GM23248 (cell line): ENCODE data around the gene SSPN. TPM values are rescaled to one million over a fixed set of nuclear protein-coding genes. Genes with fewer than 3 reads are reported as not detected.

Experiments used
- DNase-seq: peaks from one replicate; pipeline ENCODE4 v3.0.0-alpha.2; 2015
- H2AFZ ChIP-seq: fragments of 200-600 bp; sonication (generic); 2 replicates; pipeline ENCODE4 v1.6.1; 2016; ENCODE audit warnings: antibody characterized with exemption
- H3F3A ChIP-seq: fragments of 200-600 bp; sonication (generic); 2 replicates; pipeline ENCODE4 v1.6.1; 2016; ENCODE audit warnings: mild to moderate bottlenecking, antibody characterized with exemption, mixed run types; ENCODE audit not compliant: insufficient read depth
- H3K27ac ChIP-seq: fragments of 200-600 bp; sonication (generic); 2 replicates; pipeline ENCODE4 v1.5.1; 2016; ENCODE audit warnings: mild to moderate bottlenecking
- H3K27me3 ChIP-seq: fragments of 200-600 bp; sonication (generic); replicated peaks from 2 replicates; pipeline ENCODE4 v1.6.1; 2016; ENCODE audit warnings: mild to moderate bottlenecking; ENCODE audit not compliant: insufficient read depth
- H3K36me3 ChIP-seq: fragments of 200-600 bp; sonication (generic); 2 replicates; pipeline ENCODE4 v1.6.1; 2016; ENCODE audit warnings: low read depth, mild to moderate bottlenecking
- H3K4me1 ChIP-seq: fragments of 200-600 bp; sonication (generic); 2 replicates; pipeline ENCODE4 v1.6.1; 2016; ENCODE audit warnings: mild to moderate bottlenecking; ENCODE audit not compliant: insufficient read depth
- H3K4me2 ChIP-seq: fragments of 200-600 bp; sonication (generic); one replicate; pipeline ENCODE4 v1.6.1; 2016; ENCODE audit warnings: mild to moderate bottlenecking; ENCODE audit not compliant: unreplicated experiment
- H3K4me3 ChIP-seq: fragments of 200-600 bp; sonication (generic); 2 replicates; pipeline ENCODE4 v1.5.1; 2016; ENCODE audit warnings: mild to moderate bottlenecking
- H3K79me2 ChIP-seq: fragments of 200-600 bp; sonication (generic); 2 replicates; pipeline ENCODE4 v1.6.1; 2016; ENCODE audit warnings: mild to moderate bottlenecking; ENCODE audit not compliant: insufficient read depth
- H3K9ac ChIP-seq: fragments of 200-600 bp; sonication (generic); 2 replicates; pipeline ENCODE4 v1.6.1; 2016; ENCODE audit warnings: mild to moderate bottlenecking
- H3K9me2 ChIP-seq: fragments of 200-600 bp; sonication (generic); 2 replicates; pipeline ENCODE4 v1.6.1; 2016; ENCODE audit warnings: mixed run types, mild to moderate bottlenecking, moderate library complexity; ENCODE audit not compliant: insufficient read depth
- H3K9me3 ChIP-seq: fragments of 200-600 bp; sonication (generic); one replicate; pipeline ENCODE4 v1.6.1; 2017; ENCODE audit warnings: low read depth
- H4K20me1 ChIP-seq: fragments of 200-600 bp; sonication (generic); 2 replicates; pipeline ENCODE4 v1.6.0; 2016; ENCODE audit not compliant: insufficient read depth
- EZH2 ChIP-seq: fragments of 200-600 bp; sonication (generic); IDR thresholded peaks from 2 replicates; pipeline ENCODE4 v1.6.1; 2018; ENCODE audit warnings: antibody characterized with exemption, mild to moderate bottlenecking; ENCODE audit not compliant: insufficient read depth, poor library complexity, severe bottlenecking
- EZH2phosphoT487 ChIP-seq: fragments of 200-600 bp; sonication (generic); IDR thresholded peaks from 2 replicates; pipeline ENCODE4 v1.6.1; 2018; ENCODE audit warnings: antibody characterized with exemption, moderate library complexity, mild to moderate bottlenecking, low read depth; ENCODE audit not compliant: insufficient read depth
- WGBS, 2 experiments: methylation state at CpG; one replicate each; pipeline ENCODE4 v1.1.6; 2015 to 2017; ENCODE audit warnings: low lambda C conversion rate in 2 of 2, low coverage in 1 of 2; ENCODE audit errors: missing lambda C conversion rate in 2 of 2; 5-methylcytosine and 5-hydroxymethylcytosine counted together
- in situ Hi-C: fragments of 300-500 bp; cut with MboI; formaldehyde crosslinking; loops from 2 replicates; pipeline ENCODE4 v1.15.0; 2020
- polyA plus RNA-seq: library from polyadenylated mRNA; unstranded; fragments of >200 nt; fragmentation: Nextera tagmentation; extraction: Ambion mirVana; gene quantifications from 2 replicates; pipeline ENCODE4 v1.2.1, GENCODE V29; 2016
- total RNA-seq: library from RNA; depleted of rRNA; stranded (reverse); fragments of >200 nt; shearing (Covaris generic); gene quantifications from 2 replicates; pipeline ENCODE4 v1.2.3, GENCODE V29; 2014

The SSPN gene
- total and polyA plus RNA-seq, 2 experiments from 2014 or later: 12.5 to 22.0 TPM

GRCh38 chr12:26158078-26158764, 37.2 kb upstream of the SSPN start:
- Histone ChIP-seq H4K20me1 (no peaks in the 10 kb centered on the region), H3K79me2 (no peaks in the 10 kb centered on the region), H2AFZ (no peak overlapping the region), H3F3A (peaks cover 15% of the 10 kb centered on the region), H3K9me2 (no peaks in the 10 kb centered on the region), H3K9me3 (no peaks in the 10 kb centered on the region), H3K4me3 (no peak overlapping the region), H3K36me3 (no peaks in the 10 kb centered on the region), H3K27ac (no peak overlapping the region), H3K4me2 (no peak overlapping the region), H3K9ac (no peak overlapping the region), H3K27me3 (no peaks in the 10 kb centered on the region), H3K4me1 (peaks cover 16% of the 10 kb centered on the region)
- no peak for DNase-seq
- in situ Hi-C loops: no loop called here
- 62 to 71% methylated on average over 3 of the region's 3 CpGs for WGBS, 2 experiments
- TF ChIP-seq EZH2: no peak
- TF ChIP-seq EZH2phosphoT487: no peak

GRCh38 chr12:26162174-26162573, 33.2 kb upstream of the SSPN start:
- WGBS, 2 experiments: 32 to 44% methylated on average over 1 of the region's 1 CpG
- in situ Hi-C loops: no loop called here

GRCh38 chr12:26162905-26163304, 32.5 kb upstream of the SSPN start:
- no peaks in the 10 kb centered on the region for H3K9me2 ChIP-seq
- H3K27me3 ChIP-seq: no peaks in the 10 kb centered on the region
- no peaks in the 10 kb centered on the region for H3K9me3 ChIP-seq
- in situ Hi-C loops: no loop called here
- DNase-seq: no peak
- no peaks in the 10 kb centered on the region for H3K79me2 ChIP-seq
- TF ChIP-seq EZH2: no peak
- 77 to 81% methylated on average over 4 of the region's 4 CpGs for WGBS, 2 experiments
- H2AFZ ChIP-seq: no peak overlapping the region
- H3K9ac ChIP-seq: no peak overlapping the region
- no peak overlapping the region for H3K4me3 ChIP-seq
- no peaks in the 10 kb centered on the region for H4K20me1 ChIP-seq
- H3K4me2 ChIP-seq: no peak overlapping the region
- no peak overlapping the region for H3K27ac ChIP-seq
- H3F3A ChIP-seq: no peaks in the 10 kb centered on the region
- H3K36me3 ChIP-seq: no peaks in the 10 kb centered on the region
- H3K4me1 ChIP-seq: no peaks in the 10 kb centered on the region

More at GRCh38 chr12:26162174-26162573, 33.2 kb upstream of the SSPN start:
- Histone ChIP-seq H2AFZ (no peak overlapping the region), H4K20me1 (no peaks in the 10 kb centered on the region), H3K79me2 (no peaks in the 10 kb centered on the region), H3K4me3 (no peak overlapping the region), H3K27me3 (no peaks in the 10 kb centered on the region), H3K4me2 (no peak overlapping the region), H3F3A (no peaks in the 10 kb centered on the region), H3K9ac (no peak overlapping the region), H3K4me1 (no peaks in the 10 kb centered on the region), H3K27ac (no peak overlapping the region), H3K9me3 (no peaks in the 10 kb centered on the region), H3K9me2 (no peaks in the 10 kb centered on the region), H3K36me3 (no peaks in the 10 kb centered on the region)
- TF ChIP-seq EZH2 (no peak), EZH2phosphoT487 (no peak)
- no peak for DNase-seq

- in situ Hi-C loops: no loop called here
- Histone ChIP-seq H3K27ac (no peak overlapping the region), H3K9me2 (no peaks in the 10 kb centered on the region), H3K4me2 (no peak overlapping the region), H3K27me3 (no peaks in the 10 kb centered on the region), H3K4me1 (no peaks in the 10 kb centered on the region), H3K9ac (no peak overlapping the region), H3K36me3 (no peaks in the 10 kb centered on the region), H3K4me3 (no peak overlapping the region), H2AFZ (no peak overlapping the region), H3K79me2 (no peaks in the 10 kb centered on the region), H3K9me3 (no peaks in the 10 kb centered on the region), H4K20me1 (no peaks in the 10 kb centered on the region), H3F3A (no peaks in the 10 kb centered on the region)
- DNase-seq: no peak
- WGBS, 2 experiments: 57 to 67% methylated on average over 3 of the region's 3 CpGs
- TF ChIP-seq EZH2phosphoT487 (no peak), EZH2 (no peak)
These were observed 31.3 kb upstream of the SSPN start for GRCh38 chr12:26164118-26164517.
